Gastroesophageal sphincter (tissue), 3 donors: ENCODE data around the gene TMPRSS4.

ENCODE experiments used
- CTCF ChIP-seq, 4 experiments: fragments of 200-600 bp in 2 of 4; fragments of 450-650 bp in 2 of 4; sonication (generic) in 1 of 4; IDR thresholded peaks; one replicate each; pipeline ENCODE4 v1.5.1; 2017 to 2019; ENCODE audit warnings: antibody characterized with exemption in 4 of 4, mild to moderate bottlenecking in 2 of 4, moderate library complexity in 2 of 4
- EP300 ChIP-seq: sonication (generic); formaldehyde crosslinking; IDR thresholded peaks from one replicate; pipeline ENCODE4 v1.6.1; 2017; ENCODE audit warnings: antibody characterized with exemption, mild to moderate bottlenecking
- POLR2A ChIP-seq, 2 donors: fragments of 450-650 bp; IDR thresholded peaks; one replicate each; pipeline ENCODE4 v1.6.1; 2017; ENCODE audit warnings: antibody characterized with exemption in 2 of 2, mild to moderate bottlenecking in 2 of 2, moderate library complexity in 1 of 2
- POLR2AphosphoS5 ChIP-seq: sonication (generic); formaldehyde crosslinking; IDR thresholded peaks from one replicate; pipeline ENCODE4 v1.6.1; 2017; ENCODE audit warnings: antibody characterized with exemption

- TF ChIP-seq POLR2A (IDR thresholded peaks at IDR 0.05) (no peak), CTCF (IDR thresholded peaks at IDR 0.05) (no peak), POLR2AphosphoS5 (no peak), EP300 (no peak)
These were observed 2.6 kb downstream of the TMPRSS4 start for GRCh38 chr11:118079491-118079890.
